GM23248 (cell line): ENCODE measurements around the gene LCNL1.

Experiments used
- EZH2 ChIP-seq: fragments of 200-600 bp; sonication (generic); IDR thresholded peaks from 2 replicates; pipeline ENCODE4 v1.6.1; 2018; ENCODE audit warnings: antibody characterized with exemption, mild to moderate bottlenecking; ENCODE audit not compliant: insufficient read depth, poor library complexity, severe bottlenecking
- EZH2phosphoT487 ChIP-seq: fragments of 200-600 bp; sonication (generic); IDR thresholded peaks from 2 replicates; pipeline ENCODE4 v1.6.1; 2018; ENCODE audit warnings: antibody characterized with exemption, moderate library complexity, mild to moderate bottlenecking, low read depth; ENCODE audit not compliant: insufficient read depth

DNA sequence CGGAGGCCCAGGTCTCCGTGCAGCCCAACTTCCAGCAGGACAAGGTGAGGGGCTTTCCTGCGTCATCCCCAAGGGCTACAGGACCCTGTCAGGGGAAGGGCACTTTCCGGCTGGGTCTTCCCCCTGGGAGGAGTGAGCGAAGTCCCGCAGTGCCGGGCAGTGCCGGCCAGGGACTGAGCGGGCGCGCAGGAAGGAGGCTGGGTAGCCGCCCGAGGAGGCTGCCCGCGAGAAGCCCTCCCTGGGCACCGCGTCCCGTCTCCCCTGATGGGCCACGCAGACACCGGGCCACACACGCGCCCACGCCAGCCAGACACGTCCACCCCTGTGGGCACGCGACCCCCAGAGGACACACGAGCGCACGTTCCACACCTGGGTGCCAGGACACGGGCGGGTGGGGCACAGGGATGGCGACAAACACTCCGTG is 5.1 kb upstream of the LCNL1 start:
- TF ChIP-seq EZH2phosphoT487 = no peak
- TF ChIP-seq EZH2 = no peak
